ENCODE data around the gene CYTIP. TPM values are rescaled to one million over a fixed set of nuclear protein-coding genes. Genes with fewer than 3 reads are reported as not detected.
A peak's percentile ranks its signal among the peaks of the same experiment; 100 is the strongest.

Gene CYTIP
- total RNA-seq, 2 experiments from 2014 or later = 302 to 304 TPM

GRCh38 chr2:157471078-157471477 lies 27.2 kb upstream of the CYTIP start:
- Mint-ChIP-seq H3K27ac (peak overlapping the region; percentile 99), H3K4me1 (peaks cover 86% of the 10 kb centered on the region), H3K36me3 (peaks cover 37% of the 10 kb centered on the region), H3K9me3 (peaks cover 8% of the 10 kb centered on the region), H3K4me3 (no peak overlapping the region), H3K27me3 (no peaks in the 10 kb centered on the region)
- DNase-seq = no peak

- Mint-ChIP-seq H3K9me3 (peaks cover 9% of the 10 kb centered on the region), H3K4me1 (peaks cover 86% of the 10 kb centered on the region), H3K4me3 (peak overlapping the region; percentile 75), H3K36me3 (peaks cover 38% of the 10 kb centered on the region), H3K27ac (peak overlapping the region; percentile 99), H3K27me3 (no peaks in the 10 kb centered on the region)
- no peak for DNase-seq
Observed at GRCh38 chr2:157470321-157470720, 26.4 kb upstream of the CYTIP start.

GRCh38 chr2:157469726-157470125 lies 25.8 kb upstream of the CYTIP start:
- Mint-ChIP-seq H3K4me3 (peak overlapping the region; percentile 75), H3K36me3 (peaks cover 40% of the 10 kb centered on the region), H3K9me3 (peaks cover 10% of the 10 kb centered on the region), H3K4me1 (peaks cover 89% of the 10 kb centered on the region), H3K27me3 (no peaks in the 10 kb centered on the region), H3K27ac (peak overlapping the region; percentile 99)
- no peak for DNase-seq

- Mint-ChIP-seq H3K27me3 (no peaks in the 10 kb centered on the region), H3K9me3 (peaks cover 10% of the 10 kb centered on the region), H3K4me3 (peak overlapping the region; percentile 75), H3K36me3 (peaks cover 44% of the 10 kb centered on the region), H3K4me1 (peaks cover 90% of the 10 kb centered on the region), H3K27ac (peak overlapping the region; percentile 99)
- no peak for DNase-seq
Observed at GRCh38 chr2:157468931-157469708, 25.2 kb upstream of the CYTIP start.

- peak; percentile 53 for DNase-seq
- peak overlapping the region; percentile 7 for H3K4me3 Mint-ChIP-seq
- no peaks in the 10 kb centered on the region for H3K27me3 Mint-ChIP-seq
- peaks cover 10% of the 10 kb centered on the region for H3K9me3 Mint-ChIP-seq
- H3K4me1 Mint-ChIP-seq = peaks cover 92% of the 10 kb centered on the region
- peak overlapping the region; percentile 99 for H3K27ac Mint-ChIP-seq
- H3K36me3 Mint-ChIP-seq = peaks cover 45% of the 10 kb centered on the region
Observed at GRCh38 chr2:157466764-157467163, 22.9 kb upstream of the CYTIP start.

- Mint-ChIP-seq H3K27ac (peak overlapping the region; percentile 99), H3K4me3 (peak overlapping the region; percentile 7), H3K9me3 (peaks cover 10% of the 10 kb centered on the region), H3K36me3 (peaks cover 46% of the 10 kb centered on the region), H3K4me1 (peaks cover 95% of the 10 kb centered on the region), H3K27me3 (no peaks in the 10 kb centered on the region)
- no peak for DNase-seq
Observed at GRCh38 chr2:157465554-157465953, 21.7 kb upstream of the CYTIP start.

GRCh38 chr2:157463002-157463401 lies 19.1 kb upstream of the CYTIP start:
- Mint-ChIP-seq H3K27ac (peak overlapping the region; percentile 99), H3K36me3 (peaks cover 43% of the 10 kb centered on the region), H3K9me3 (peaks cover 10% of the 10 kb centered on the region), H3K27me3 (no peaks in the 10 kb centered on the region), H3K4me3 (no peak overlapping the region), H3K4me1 (peaks cover 90% of the 10 kb centered on the region)
- DNase-seq = no peak

GRCh38 chr2:157460897-157461296 lies 17.0 kb upstream of the CYTIP start:
- Mint-ChIP-seq H3K4me3 (no peak overlapping the region), H3K36me3 (peaks cover 30% of the 10 kb centered on the region), H3K27ac (peak overlapping the region; percentile 99), H3K4me1 (peaks cover 86% of the 10 kb centered on the region), H3K27me3 (no peaks in the 10 kb centered on the region), H3K9me3 (peaks cover 8% of the 10 kb centered on the region)
- no peak for DNase-seq

- no peak for DNase-seq
- peak overlapping the region; percentile 18 for H3K4me3 Mint-ChIP-seq
- H3K27ac Mint-ChIP-seq = peak overlapping the region; percentile 63
- peaks cover 3% of the 10 kb centered on the region for H3K9me3 Mint-ChIP-seq
- H3K27me3 Mint-ChIP-seq = no peaks in the 10 kb centered on the region
- peaks cover 25% of the 10 kb centered on the region for H3K36me3 Mint-ChIP-seq
- H3K4me1 Mint-ChIP-seq = peaks cover 84% of the 10 kb centered on the region
Observed at GRCh38 chr2:157460384-157460837, 16.5 kb upstream of the CYTIP start.

GRCh38 chr2:157459486-157459885 lies 15.6 kb upstream of the CYTIP start:
- H3K4me1 Mint-ChIP-seq = peaks cover 79% of the 10 kb centered on the region
- H3K4me3 Mint-ChIP-seq = no peak overlapping the region
- H3K36me3 Mint-ChIP-seq = peaks cover 21% of the 10 kb centered on the region
- H3K9me3 Mint-ChIP-seq = peaks cover 1% of the 10 kb centered on the region
- H3K27ac Mint-ChIP-seq = no peak overlapping the region
- no peaks in the 10 kb centered on the region for H3K27me3 Mint-ChIP-seq
- DNase-seq = no peak

- H3K36me3 Mint-ChIP-seq = peaks cover 13% of the 10 kb centered on the region
- DNase-seq = no peak
- peak overlapping the region; percentile 81 for H3K27ac Mint-ChIP-seq
- H3K4me1 Mint-ChIP-seq = peaks cover 54% of the 10 kb centered on the region
- H3K27me3 Mint-ChIP-seq = no peaks in the 10 kb centered on the region
- H3K4me3 Mint-ChIP-seq = peak overlapping the region; percentile 62
- peaks cover 2% of the 10 kb centered on the region for H3K9me3 Mint-ChIP-seq
Observed at GRCh38 chr2:157447741-157448140, 3.9 kb upstream of the CYTIP start.

GRCh38 chr2:157447031-157447430 lies 3.1 kb upstream of the CYTIP start:
- no peak for DNase-seq
- peaks cover 50% of the 10 kb centered on the region for H3K4me1 Mint-ChIP-seq
- H3K36me3 Mint-ChIP-seq = peaks cover 20% of the 10 kb centered on the region

GRCh38 chr2:157444641-157445040 lies 752 bp upstream of the CYTIP start:
- no peaks in the 10 kb centered on the region for H3K9me3 Mint-ChIP-seq
- peak overlapping the region; percentile 97 for H3K27ac Mint-ChIP-seq
- H3K27me3 Mint-ChIP-seq = peaks cover 4% of the 10 kb centered on the region
- H3K4me3 Mint-ChIP-seq = peak overlapping the region; percentile 93
- peaks cover 42% of the 10 kb centered on the region for H3K36me3 Mint-ChIP-seq
- peak; percentile 57 for DNase-seq
- peaks cover 43% of the 10 kb centered on the region for H3K4me1 Mint-ChIP-seq

More at GRCh38 chr2:157447031-157447430, 3.1 kb upstream of the CYTIP start:
- no peaks in the 10 kb centered on the region for H3K27me3 Mint-ChIP-seq
- H3K4me3 Mint-ChIP-seq = peak overlapping the region; percentile 62
- peak overlapping the region; percentile 81 for H3K27ac Mint-ChIP-seq
- H3K9me3 Mint-ChIP-seq = no peaks in the 10 kb centered on the region

GRCh38 chr2:157443090-157443489 lies 799 bp downstream of the CYTIP start:
- peak overlapping the region; percentile 93 for H3K4me3 Mint-ChIP-seq
- peaks cover 4% of the 10 kb centered on the region for H3K27me3 Mint-ChIP-seq
- peaks cover 38% of the 10 kb centered on the region for H3K4me1 Mint-ChIP-seq
- peak overlapping the region; percentile 97 for H3K27ac Mint-ChIP-seq
- H3K36me3 Mint-ChIP-seq = peaks cover 57% of the 10 kb centered on the region
- no peak for DNase-seq
- no peaks in the 10 kb centered on the region for H3K9me3 Mint-ChIP-seq

- Mint-ChIP-seq H3K4me1 (peaks cover 38% of the 10 kb centered on the region), H3K4me3 (peak overlapping the region; percentile 93), H3K27me3 (peaks cover 4% of the 10 kb centered on the region), H3K27ac (peak overlapping the region; percentile 97), H3K36me3 (peaks cover 62% of the 10 kb centered on the region), H3K9me3 (no peaks in the 10 kb centered on the region)
- DNase-seq = no peak
Observed at GRCh38 chr2:157442636-157443035, 1.3 kb downstream of the CYTIP start.

GRCh38 chr2:157442191-157442590 lies 1.7 kb downstream of the CYTIP start:
- Mint-ChIP-seq H3K4me3 (peak overlapping the region; percentile 93), H3K27me3 (peaks cover 4% of the 10 kb centered on the region), H3K36me3 (peaks cover 66% of the 10 kb centered on the region), H3K4me1 (peaks cover 36% of the 10 kb centered on the region), H3K9me3 (no peaks in the 10 kb centered on the region), H3K27ac (peak overlapping the region; percentile 97)
- DNase-seq = no peak
